Posterior cingulate gyrus (tissue), 11 donors: ENCODE data around the gene STUB1.
A peak's percentile ranks its signal among the peaks of the same experiment; 100 is the strongest.

Experiments used
- DNase-seq, 10 donors: peaks; one replicate each; pipeline versions ENCODE4 v3.0.0 to v3.0.0-alpha.2; 2020 to 2021; ENCODE audit warnings: mixed read lengths in 3 of 10
- intact Hi-C: fragments of 100-400 bp; cut with DNase I; formaldehyde crosslinking; loops from one replicate; pipeline ENCODE4 v1.15.1; 2023

The STUB1 gene

DNA sequence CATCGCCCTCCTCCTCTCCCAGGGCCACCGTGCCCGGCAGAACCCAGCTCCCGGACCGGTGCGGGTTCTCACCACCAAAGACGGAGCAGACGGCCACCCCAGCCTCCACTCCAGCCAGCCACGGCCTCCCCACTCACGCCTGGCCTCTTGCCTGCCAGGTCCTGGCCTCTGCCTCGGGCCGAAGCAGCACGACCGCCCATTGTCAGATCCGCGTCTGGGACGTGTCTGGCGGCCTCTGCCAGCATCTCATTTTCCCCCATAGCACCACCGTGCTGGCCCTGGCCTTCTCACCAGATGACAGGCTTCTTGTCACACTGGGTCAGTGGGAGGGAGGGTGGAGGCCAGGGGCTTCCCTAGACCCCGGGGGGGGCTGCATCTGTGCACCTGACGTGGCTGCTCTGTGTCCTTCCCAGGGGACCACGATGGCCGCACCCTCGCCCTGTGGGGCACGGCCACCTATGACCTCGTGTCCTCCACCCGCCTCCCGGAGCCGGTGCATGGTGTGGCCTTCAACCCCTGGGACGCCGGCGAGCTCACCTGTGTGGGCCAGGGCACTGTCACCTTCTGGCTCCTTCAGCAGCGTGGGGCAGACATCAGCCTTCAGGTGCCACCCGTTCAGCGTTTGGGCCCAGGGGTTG, 18.9 kb upstream of the STUB1 start:
- DNase-seq = no peak
- intact Hi-C loops = no loop called here

DNA sequence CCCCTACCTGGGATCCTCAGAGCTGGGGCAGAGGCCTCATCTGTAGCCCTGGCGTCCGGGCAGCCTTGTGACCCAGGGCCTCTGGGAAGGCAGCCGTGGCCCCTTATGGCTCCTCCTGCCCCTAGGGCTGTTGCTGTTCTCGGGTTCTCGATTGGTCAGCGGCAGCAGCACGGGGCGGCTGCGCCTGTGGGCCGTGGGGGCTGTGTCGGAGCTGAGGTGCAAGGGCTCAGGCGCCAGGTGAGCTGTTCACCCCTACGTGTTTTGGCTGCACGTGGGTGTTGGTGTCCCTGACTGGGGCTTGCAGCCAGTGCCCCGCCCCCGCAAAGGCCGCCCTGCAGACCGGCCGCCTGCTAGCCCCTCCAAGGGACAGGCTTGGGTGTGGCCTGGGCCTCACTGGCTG, 18.1 kb upstream of the STUB1 start:
- intact Hi-C loops = no loop called here

DNA sequence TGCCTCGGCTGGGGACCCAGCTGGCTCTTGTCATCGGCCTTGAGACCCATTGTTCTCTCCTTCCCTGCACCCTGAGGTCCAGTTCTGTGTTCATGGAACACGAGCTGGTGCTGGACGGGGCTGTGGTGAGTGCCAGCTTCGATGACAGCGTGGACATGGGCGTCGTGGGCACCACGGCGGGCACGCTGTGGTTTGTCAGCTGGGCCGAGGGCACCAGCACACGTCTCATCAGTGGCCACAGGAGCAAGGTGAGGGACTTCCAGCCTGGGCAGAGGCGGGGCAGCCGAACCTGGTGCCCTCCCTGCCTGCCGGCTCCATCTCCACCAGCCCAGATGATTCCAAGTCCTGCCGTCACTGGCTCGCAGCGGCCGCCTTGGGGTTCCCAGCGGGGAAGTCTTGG, 17.6 kb upstream of the STUB1 start:
- intact Hi-C loops = no loop called here
- DNase-seq = no peak

More for the DNA sequence above, 18.1 kb upstream of the STUB1 start:
- no peak for DNase-seq

GRCh38 chr16:666572-666971, 13.6 kb upstream of the STUB1 start:
- DNase-seq = no peak
- intact Hi-C loops = no loop called here

- intact Hi-C loops = no loop called here
- DNase-seq = no peak
Measured at GRCh38 chr16:667113-667779, 13.0 kb upstream of the STUB1 start.

DNA sequence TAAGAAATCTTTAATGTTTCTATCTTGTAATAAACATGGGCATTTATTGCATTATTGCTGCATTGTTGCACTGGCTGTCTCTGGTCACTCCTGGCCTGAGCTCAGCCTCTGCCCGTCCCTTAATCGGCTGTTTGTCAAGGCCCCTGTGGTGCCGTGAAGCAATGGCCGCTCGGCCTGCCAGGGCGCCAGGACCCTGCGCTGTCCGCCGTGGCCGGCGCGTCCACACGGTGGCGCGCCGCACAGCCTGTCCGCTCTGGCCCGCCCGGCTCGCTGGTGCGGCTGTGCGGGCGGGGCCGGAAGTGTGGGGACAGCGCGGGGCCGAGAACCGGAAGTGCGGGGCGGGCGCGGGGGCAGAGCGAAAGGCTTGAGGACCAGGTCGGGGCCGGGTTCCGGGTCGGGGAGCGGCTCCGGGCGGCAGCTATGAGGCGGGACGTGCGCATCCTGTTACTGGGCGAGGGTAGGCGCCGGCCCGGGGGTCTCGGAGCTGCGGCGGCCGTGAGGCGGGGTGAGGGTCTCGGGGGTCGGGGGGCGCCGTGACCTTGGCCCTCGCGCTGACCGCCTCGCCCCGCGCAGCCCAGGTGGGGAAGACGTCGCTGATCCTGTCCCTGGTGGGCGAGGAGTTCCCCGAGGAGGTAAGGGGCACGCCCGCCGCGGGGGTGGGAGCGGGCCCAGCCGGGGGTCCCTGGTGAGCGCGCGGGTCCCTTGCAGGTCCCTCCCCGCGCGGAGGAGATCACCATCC, 12.3 kb upstream of the STUB1 start, which contains the start of gene RHOT2:
TSS of gene RHOT2 (plus strand) at position 353 of the 739 bp plus-strand sequence. CDS start at position 421, 68 bp downstream.
- peak; percentile 87 to 99 (median 94) for DNase-seq
- intact Hi-C loops = no loop called here

GRCh38 chr16:668519-669171, 11.6 kb upstream of the STUB1 start:
- intact Hi-C loops = no loop called here
- DNase-seq = no peak

- intact Hi-C loops = no loop called here
- no peak for DNase-seq
Measured at GRCh38 chr16:669666-670065, 10.5 kb upstream of the STUB1 start.

- no peak for DNase-seq
- intact Hi-C loops = no loop called here
Measured at GRCh38 chr16:670485-671352, 9.5 kb upstream of the STUB1 start.

DNA sequence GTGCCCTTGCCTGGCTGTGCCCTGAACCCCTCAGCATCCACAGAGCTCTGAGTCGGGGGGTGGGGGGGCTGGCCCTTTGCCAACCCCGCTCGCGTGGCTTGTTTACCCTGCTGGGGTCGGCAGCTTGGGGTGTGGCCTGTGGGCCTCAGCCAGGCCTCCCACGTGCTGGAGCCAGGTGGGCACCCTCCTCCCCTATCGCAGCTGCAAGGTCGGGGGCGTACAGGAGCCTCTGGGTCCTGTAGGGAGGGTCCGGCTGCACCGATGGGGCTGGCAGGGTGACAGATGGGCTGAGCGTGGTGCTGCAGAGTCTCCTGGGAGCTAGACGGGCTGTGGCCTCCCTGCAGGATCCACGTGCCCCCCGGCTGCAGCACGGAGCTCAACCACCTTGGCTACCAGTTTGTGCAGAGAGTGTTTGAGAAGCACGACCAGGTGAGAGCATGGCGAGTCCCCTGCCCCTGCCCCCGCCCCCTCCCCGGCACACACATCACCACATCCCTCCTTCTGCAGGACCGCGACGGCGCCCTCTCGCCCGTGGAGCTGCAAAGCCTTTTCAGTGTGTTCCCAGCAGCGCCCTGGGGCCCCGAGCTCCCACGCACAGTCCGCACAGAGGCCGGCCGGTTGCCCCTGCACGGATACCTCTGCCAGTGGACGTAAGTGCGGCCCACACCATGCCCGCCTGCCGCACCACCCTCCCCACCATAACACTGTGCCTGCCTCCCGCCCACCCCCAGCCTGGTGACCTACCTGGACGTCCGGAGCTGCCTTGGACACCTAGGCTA, 8.7 kb upstream of the STUB1 start:
- DNase-seq = no peak
- intact Hi-C loops = no loop called here

- intact Hi-C loops = no loop called here
- DNase-seq = no peak
Measured at GRCh38 chr16:672371-672770, 7.8 kb upstream of the STUB1 start.

DNA sequence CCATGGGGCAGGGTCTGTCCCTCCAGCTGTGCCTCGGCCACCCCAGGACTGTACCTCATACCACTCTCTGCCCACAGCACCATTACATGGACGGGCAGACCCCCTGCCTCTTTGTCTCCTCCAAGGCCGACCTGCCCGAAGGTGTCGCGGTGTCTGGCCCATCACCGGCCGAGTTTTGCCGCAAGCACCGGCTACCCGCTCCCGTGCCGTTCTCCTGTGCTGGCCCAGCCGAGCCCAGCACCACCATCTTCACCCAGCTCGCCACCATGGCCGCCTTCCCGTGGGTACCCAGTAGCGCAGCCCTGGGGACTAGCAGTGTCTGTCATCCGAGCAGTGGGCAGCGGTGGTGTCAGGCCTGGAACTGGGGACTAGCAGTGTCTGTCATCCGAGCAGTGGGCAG, 7.4 kb upstream of the STUB1 start:
- no peak for DNase-seq
- intact Hi-C loops = no loop called here

GRCh38 chr16:673399-673991, 6.7 kb upstream of the STUB1 start:
- intact Hi-C loops = no loop called here
- no peak for DNase-seq

GRCh38 chr16:674214-674881, 5.9 kb upstream of the STUB1 start:
- intact Hi-C loops = no loop called here
- DNase-seq = no peak

DNA sequence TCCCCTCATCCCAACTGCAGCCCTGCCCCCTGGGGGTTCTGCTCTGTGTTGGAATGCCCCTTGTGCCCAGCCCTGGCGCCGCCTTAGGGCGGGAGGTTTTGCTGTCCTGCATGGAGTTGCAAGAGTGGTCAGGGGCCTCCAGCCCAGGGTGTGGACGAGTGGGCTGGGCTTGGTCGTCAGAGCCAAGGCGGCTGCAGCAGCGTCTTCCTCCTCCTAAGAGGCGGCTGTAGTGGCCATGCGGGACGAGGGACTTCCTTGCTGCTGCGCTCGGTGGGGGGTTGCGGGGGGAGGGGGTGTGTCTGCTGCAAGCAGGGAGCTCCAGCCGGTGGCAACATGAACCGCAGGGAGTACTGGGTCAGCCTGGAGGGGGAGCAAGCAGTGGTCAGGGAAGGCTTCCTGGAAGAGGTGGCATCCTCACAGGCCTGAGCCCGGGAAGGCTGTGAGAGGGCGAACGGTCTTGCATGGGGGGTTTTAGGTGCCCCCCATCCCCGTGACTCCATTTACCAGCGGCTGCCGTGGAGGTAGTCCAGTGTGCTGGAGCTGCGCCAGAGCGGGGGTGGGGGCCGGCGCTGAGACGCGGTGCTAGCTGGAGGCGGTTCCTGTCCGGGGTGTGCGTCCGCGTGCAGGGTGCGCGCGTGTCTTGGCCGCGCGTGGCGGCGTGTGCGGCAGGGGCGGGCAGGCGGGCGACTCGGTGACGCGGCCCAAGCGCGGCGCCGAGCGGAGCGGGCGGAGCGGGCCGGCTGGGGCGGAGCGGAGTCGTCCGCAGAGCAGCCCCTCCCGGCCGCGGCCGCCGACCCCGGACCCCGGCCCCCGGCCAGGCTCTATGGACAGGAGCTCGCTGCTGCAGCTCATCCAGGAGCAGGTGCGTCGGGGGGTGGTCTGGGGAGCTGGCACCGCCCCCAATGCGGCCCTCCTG, 5.0 kb upstream of the STUB1 start, which contains the start of gene RHBDL1:
TSS of gene RHBDL1 (plus strand) at position 704 of the 916 bp plus-strand sequence. CDS start at position 824, 120 bp downstream.
- intact Hi-C loops = no loop called here
- peak in 9 of 10 donors; percentile 45 to 94 (median 60) for DNase-seq

GRCh38 chr16:675884-676564, 4.2 kb upstream of the STUB1 start:
- DNase-seq = no peak
- intact Hi-C loops = no loop called here

GRCh38 chr16:676565-676902, 3.7 kb upstream of the STUB1 start:
- DNase-seq = no peak
- intact Hi-C loops = no loop called here
